GM12878 (cell line): ENCODE results near the gene UGT1A8. TPM values are rescaled to one million over a fixed set of nuclear protein-coding genes. Genes with fewer than 3 reads are reported as not detected.

Experiments used
- ATAC-seq: fragments of 200-7000 bp; cut with Tn5 transposase; 3 replicates; pipeline ENCODE4 v1.9.1; 2020; ENCODE audit warnings: mild to moderate bottlenecking, moderate library complexity
- BruUV-seq: library from RNA; stranded (reverse); fragments of 400-500 nt; replicated peaks from 2 replicates; lab custom pipeline; 2021; lab: Mats Ljungman, UMichigan
- CTCF ChIA-PET: fragments of 300-600 bp; sonication (Branson Sonifier 250); formaldehyde crosslinking; extraction: SDS; loops from one replicate; lab custom pipeline; 2021; ENCODE audit warnings: inconsistent platforms; lab: Yijun Ruan, JAX
- POLR2A ChIA-PET: fragments of 350-600 bp; formaldehyde crosslinking; extraction: SDS; loops from one replicate; lab custom pipeline; 2021; ENCODE audit warnings: inconsistent platforms; lab: Charles Lee
- RAD21 ChIA-PET: fragments of 300-600 bp; sonication (Branson Sonifier 250); formaldehyde crosslinking; loops from one replicate; lab custom pipeline; 2023; ENCODE audit warnings: antibody characterized with exemption; ENCODE audit not compliant: unreplicated experiment; lab: Charles Lee
- SMC1A ChIA-PET: fragments of 300-600 bp; sonication (Branson Sonifier 250); formaldehyde crosslinking; loops from one replicate; lab custom pipeline; 2023; ENCODE audit not compliant: unreplicated experiment, uncharacterized antibody; lab: Charles Lee
- DNase-seq: peaks from one replicate; pipeline ENCODE4 v3.0.0-alpha.2; 2011; ENCODE audit warnings: low read depth, low spot score
- FAIRE-seq: peaks from 3 replicates; lab custom pipeline; 2011; peaks lifted over from hg19 to GRCh38; lab: Jason Lieb, UNC
- H2AFZ ChIP-seq: 2 replicates; pipeline ENCODE4 v1.6.0; 2011; ENCODE audit warnings: low read depth, low read length, control low read depth; ENCODE audit not compliant: control insufficient read depth
- H3K27ac ChIP-seq: 2 replicates; pipeline ENCODE4 v1.5.1; 2011; ENCODE audit warnings: control low read depth; ENCODE audit not compliant: control insufficient read depth, insufficient read depth
- H3K27me3 ChIP-seq, 2 experiments: replicated peaks in 1 of 2; 2 replicates each; pipeline versions ENCODE4 v1.6.0 to v1.6.1; 2011; ENCODE audit warnings: low read length in 1 of 2; ENCODE audit not compliant: control insufficient read depth in 2 of 2, insufficient read depth in 2 of 2
- H3K36me3 ChIP-seq, 2 experiments: 2 replicates each; pipeline ENCODE4 v1.5.1; 2011; ENCODE audit warnings: low read length in 1 of 2; ENCODE audit not compliant: control insufficient read depth in 2 of 2, insufficient read depth in 2 of 2
- H3K4me1 ChIP-seq: 2 replicates; pipeline ENCODE4 v1.6.1; 2011; ENCODE audit warnings: mild to moderate bottlenecking, low read length, moderate library complexity, mixed read lengths; ENCODE audit not compliant: control insufficient read depth, insufficient read depth
- H3K4me2 ChIP-seq: 2 replicates; pipeline ENCODE4 v1.6.0; 2011; ENCODE audit warnings: control low read depth; ENCODE audit not compliant: control insufficient read depth, insufficient read depth
- H3K4me3 ChIP-seq: fragments of 200-600 bp; sonication (generic); 2 replicates; pipeline ENCODE4 v1.5.1; 2016
- H3K79me2 ChIP-seq: 2 replicates; pipeline ENCODE4 v1.6.0; 2011; ENCODE audit warnings: low read length; ENCODE audit not compliant: control insufficient read depth, insufficient read depth
- H3K9ac ChIP-seq: 2 replicates; pipeline ENCODE4 v1.8.0; 2011; ENCODE audit warnings: low read length, control low read depth, mixed read lengths; ENCODE audit not compliant: control insufficient read depth, insufficient read depth
- H3K9me3 ChIP-seq: replicated peaks from 3 replicates; pipeline ENCODE4 v1.5.1; 2011; ENCODE audit warnings: mild to moderate bottlenecking, low read length; ENCODE audit not compliant: control insufficient read depth, insufficient read depth
- H4K20me1 ChIP-seq: 2 replicates; pipeline ENCODE4 v1.6.0; 2011; ENCODE audit not compliant: control insufficient read depth, insufficient read depth
- ATF7 ChIP-seq: fragments of 450-650 bp; IDR thresholded peaks from 2 replicates; pipeline ENCODE4 v1.6.1; 2016; ENCODE audit warnings: low read depth, mild to moderate bottlenecking
- BCLAF1 ChIP-seq: fragments of 450-650 bp; IDR thresholded peaks from 2 replicates; pipeline ENCODE4 v1.6.1; 2017; ENCODE audit warnings: antibody characterized with exemption, mild to moderate bottlenecking, moderate library complexity
- ETV6 ChIP-seq, 2 experiments: fragments of 450-650 bp in 1 of 2; IDR thresholded peaks in 1 of 2; conservative IDR thresholded peaks in 1 of 2; 2 replicates each; pipeline ENCODE4 v1.6.1; 2014; ENCODE audit warnings: antibody characterized with exemption in 1 of 2, borderline replicate concordance in 1 of 2, low read depth in 1 of 2, mild to moderate bottlenecking in 1 of 2, moderate library complexity in 1 of 2
- GABPA ChIP-seq: IDR thresholded peaks from 2 replicates; pipeline ENCODE4 v1.6.1; 2014; ENCODE audit warnings: antibody characterized with exemption, low read depth, mild to moderate bottlenecking, inconsistent platforms
- HDGF ChIP-seq: fragments of 450-650 bp; IDR thresholded peaks from 2 replicates; pipeline ENCODE4 v1.6.1; 2016; ENCODE audit warnings: antibody characterized with exemption
- IRF5 ChIP-seq: fragments of 450-650 bp; IDR thresholded peaks from 2 replicates; pipeline ENCODE4 v1.6.1; 2017; ENCODE audit warnings: borderline replicate concordance
- NFYB ChIP-seq: IDR thresholded peaks from 2 replicates; pipeline ENCODE4 v1.6.1; 2011; ENCODE audit warnings: low read depth, mild to moderate bottlenecking, low read length, improper control_type of control experiment, moderate library complexity; ENCODE audit not compliant: insufficient read depth
- RAD21 ChIP-seq: IDR thresholded peaks from 2 replicates; pipeline ENCODE4 v1.6.1; 2011; ENCODE audit warnings: mild to moderate bottlenecking, low read depth, low read length, moderate library complexity; ENCODE audit not compliant: insufficient read depth
- SREBF2 ChIP-seq: IDR thresholded peaks from 2 replicates; pipeline ENCODE4 v1.6.1; 2012; ENCODE audit warnings: mild to moderate bottlenecking, low read length
- ZSCAN29 ChIP-seq: fragments of 450-650 bp; IDR thresholded peaks from 2 replicates; pipeline ENCODE4 v1.6.1; 2017; ENCODE audit warnings: mild to moderate bottlenecking, moderate library complexity
- WGBS: methylation state at CpG from one replicate; pipeline ENCODE4 v1.1.6; 2016; ENCODE audit warnings: low lambda C conversion rate; ENCODE audit not compliant: insufficient replicate concordance, insufficient coverage; ENCODE audit errors: missing lambda C conversion rate; 5-methylcytosine and 5-hydroxymethylcytosine counted together
- in situ Hi-C: fragments of 300-500 bp; cut with MboI; formaldehyde crosslinking; loops from 9 replicates; pipeline ENCODE4 v1.14.3; 2018; ENCODE audit warnings: mixed read lengths
- intact Hi-C: fragments of 100-400 bp; cut with micrococcal nuclease; formaldehyde crosslinking; loops from one replicate; pipeline ENCODE4 v1.14.2; 2022; ENCODE audit not compliant: unreplicated experiment
- polyA plus RNA-seq, 11 experiments: library from polyadenylated mRNA; depleted of rRNA in 4 of 11; unstranded in 6 of 11; stranded (reverse) in 5 of 11; fragments of >200 nt; fragmentation: Nextera tagmentation in 4 of 11; fragmentation: Illumina TruSeq in 1 of 11; extraction: Ambion mirVana in 4 of 11; extraction: Trizol in 1 of 11; gene quantifications; 1 replicate in 1 of 11; 2 replicates in 10 of 11; pipeline versions ENCODE4 v1.2.1 to v1.2.3, GENCODE V29; 2011 to 2016; ENCODE audit warnings: inconsistent platforms in 2 of 11, missing spikeins in 2 of 11, low read depth in 1 of 11
- total RNA-seq, 4 experiments: library from RNA; depleted of rRNA in 3 of 4; stranded (reverse); fragments of >200 nt in 3 of 4; fragmentation: Illumina TruSeq in 1 of 4; extraction: Trizol in 1 of 4; gene quantifications; 2 replicates each; pipeline versions ENCODE4 v1.2.1 to v1.2.3, GENCODE V29; 2013 to 2021
- TF ChIP-seq, protein P1 (sequence below), 3 experiments: IDR thresholded peaks in 2 of 3; conservative IDR thresholded peaks in 1 of 3; 2 replicates each; pipeline ENCODE4 v1.5.1; 2011; ENCODE audit warnings: low read depth in 3 of 3, low read length in 3 of 3, mild to moderate bottlenecking in 3 of 3, control low read depth in 2 of 3, moderate library complexity in 2 of 3, inconsistent platforms in 1 of 3, mixed read lengths in 1 of 3; ENCODE audit not compliant: control insufficient read depth in 2 of 3, insufficient read depth in 1 of 3; ENCODE audit errors: extremely low read depth in 1 of 3

Gene UGT1A8
- total and polyA plus RNA-seq, 10 of the 15 experiments (the other 5 are each of a cell fraction or from before 2014, with no cell fraction given): not detected

- no peak for TF ChIP-seq NFYB
- no peak for TF ChIP-seq BCLAF1
- TF ChIP-seq ATF7: no peak
- TF ChIP-seq GABPA: no peak
- TF ChIP-seq ZSCAN29: no peak
- no peak for TF ChIP-seq HDGF
- TF ChIP-seq ETV6 (conservative IDR thresholded peaks at IDR 0.05 in 1 of 2, IDR thresholded peaks at IDR 0.05 in 1 of 2; ENCODE audit: borderline replicate concordance in 1 of 2, low read depth in 1 of 2): no peak
- no peak for TF ChIP-seq SREBF2
- TF ChIP-seq, all 136 proteins: peak for 0
These were observed 56.5 kb downstream of the UGT1A8 start (continued) for GRCh38 chr2:233673896-233674295.

DNA sequence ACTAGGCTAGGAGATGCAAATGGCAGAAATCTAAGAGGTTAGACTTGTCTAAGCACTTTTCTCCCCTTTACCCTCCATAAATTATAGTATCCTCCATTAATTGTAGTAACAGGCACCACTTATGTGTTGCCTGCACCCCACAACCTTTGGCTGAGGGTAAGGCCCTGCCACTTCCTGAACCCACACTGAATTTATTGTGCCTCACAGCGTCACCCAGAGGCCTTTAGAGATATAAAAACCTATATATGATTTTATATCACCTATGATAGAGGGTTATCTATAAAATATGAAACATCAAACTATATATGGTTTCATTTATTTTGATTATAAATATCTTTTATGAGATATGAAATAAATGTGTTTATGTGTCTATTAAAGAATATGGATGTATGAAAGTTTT, 56.9 kb downstream of the UGT1A8 start:
- in situ Hi-C loops: no loop called here
- DNase-seq (no peak), ATAC-seq (no peak), FAIRE-seq (no peak)
- H3K4me3 ChIP-seq: no peak overlapping the region
- H3K27me3 ChIP-seq: no peaks in the 10 kb centered on the region; a peak in 1 of 4 replicates
- BruUV-seq: no TSS peak
- no peaks in the 10 kb centered on the region for H3K9me3 ChIP-seq
- ChIA-PET SMC1A (no interaction called here), CTCF (no interaction called here), POLR2A (no interaction called here), RAD21 (no interaction called here)
- no peaks in the 10 kb centered on the region for H4K20me1 ChIP-seq
- H3K36me3 ChIP-seq: no peaks in the 10 kb centered on the region
- no peaks in the 10 kb centered on the region for H3K79me2 ChIP-seq
- H3K9ac ChIP-seq: no peak overlapping the region
- intact Hi-C loops: no loop called here
- 0% methylated on average over 1 of the region's 1 CpG for WGBS
- TF ChIP-seq IRF5 (no peak), RAD21 (peak; percentile 10; the same call in 1 of the 2 replicates)
- TF ChIP-seq, protein P1, sequence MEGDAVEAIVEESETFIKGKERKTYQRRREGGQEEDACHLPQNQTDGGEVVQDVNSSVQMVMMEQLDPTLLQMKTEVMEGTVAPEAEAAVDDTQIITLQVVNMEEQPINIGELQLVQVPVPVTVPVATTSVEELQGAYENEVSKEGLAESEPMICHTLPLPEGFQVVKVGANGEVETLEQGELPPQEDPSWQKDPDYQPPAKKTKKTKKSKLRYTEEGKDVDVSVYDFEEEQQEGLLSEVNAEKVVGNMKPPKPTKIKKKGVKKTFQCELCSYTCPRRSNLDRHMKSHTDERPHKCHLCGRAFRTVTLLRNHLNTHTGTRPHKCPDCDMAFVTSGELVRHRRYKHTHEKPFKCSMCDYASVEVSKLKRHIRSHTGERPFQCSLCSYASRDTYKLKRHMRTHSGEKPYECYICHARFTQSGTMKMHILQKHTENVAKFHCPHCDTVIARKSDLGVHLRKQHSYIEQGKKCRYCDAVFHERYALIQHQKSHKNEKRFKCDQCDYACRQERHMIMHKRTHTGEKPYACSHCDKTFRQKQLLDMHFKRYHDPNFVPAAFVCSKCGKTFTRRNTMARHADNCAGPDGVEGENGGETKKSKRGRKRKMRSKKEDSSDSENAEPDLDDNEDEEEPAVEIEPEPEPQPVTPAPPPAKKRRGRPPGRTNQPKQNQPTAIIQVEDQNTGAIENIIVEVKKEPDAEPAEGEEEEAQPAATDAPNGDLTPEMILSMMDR (IDR thresholded peaks at IDR 0.05 in 2 of 3, conservative IDR thresholded peaks at IDR 0.05 in 1 of 3; ENCODE audit: control insufficient read depth in 2 of 3, extremely low read depth in 1 of 3, insufficient read depth in 1 of 3, low read depth in 3 of 3, low read length in 3 of 3): 0 out of 6 replicates have a peak, but pooled peaks of 1 of the 3 experiments have one; percentile 15
- no peaks in the 10 kb centered on the region for H3K4me1 ChIP-seq
- H3K4me2 ChIP-seq: no peak overlapping the region
- no peak overlapping the region for H3K27ac ChIP-seq
- no peak overlapping the region for H2AFZ ChIP-seq
